ENCODE results near the gene PAX8.

DNA sequence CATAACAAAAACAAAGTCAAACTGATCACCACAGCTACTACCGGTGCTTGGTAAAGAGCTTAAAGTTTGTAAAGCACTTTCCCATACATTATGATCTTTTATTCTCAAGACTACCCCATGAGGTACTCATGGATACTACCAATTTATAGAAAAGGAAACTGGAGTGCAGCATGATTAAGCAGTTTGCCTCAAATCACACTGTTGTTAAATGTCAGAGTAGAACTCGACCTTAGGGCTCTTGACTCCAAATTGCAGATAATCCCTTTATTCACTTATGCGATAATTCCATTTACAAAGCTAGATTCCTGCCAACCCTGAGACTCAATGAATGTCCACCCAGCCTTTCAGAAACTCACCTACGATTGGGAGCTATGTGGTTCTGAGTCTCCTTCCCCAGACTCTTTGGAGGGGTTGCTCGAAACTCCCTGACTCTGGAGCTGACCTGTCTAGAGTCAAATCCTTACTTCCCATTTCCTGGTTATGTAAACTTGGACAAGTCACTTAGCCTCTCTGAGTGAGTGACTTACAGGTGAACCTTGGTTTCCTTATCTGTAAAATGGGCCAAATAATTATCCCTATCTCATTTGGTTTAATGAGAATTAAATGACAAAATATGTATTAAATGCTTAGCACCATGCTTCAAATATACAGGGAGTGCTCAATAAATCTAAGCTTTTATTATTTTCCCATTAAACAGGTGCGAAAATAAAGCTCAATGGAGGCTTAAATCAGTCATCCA, 57.6 kb downstream of the PAX8 start:
- no peak for TF ChIP-seq YY1 (IDR thresholded peaks at IDR 0.05; ENCODE audit: insufficient read depth, insufficient read length)
- TF ChIP-seq SUZ12 (IDR thresholded peaks at IDR 0.05; ENCODE audit: extremely low read depth, insufficient read depth, insufficient read length): no peak
- no peak for TF ChIP-seq ZNF274 (IDR thresholded peaks at IDR 0.05; ENCODE audit: low read depth, low read length)
